ENCODE measurements around the gene AKT2.

Gene AKT2

GRCh38 chr19:40256512-40256911, 28.6 kb downstream of the AKT2 start:
- Histone ChIP-seq H3K9me3 (ENCODE audit: insufficient read depth, low read length) (no peaks in the 10 kb centered on the region), H4K20me1 (ENCODE audit: low read depth, low read length) (no peaks in the 10 kb centered on the region), H2AFZ (ENCODE audit: low read depth, low read length, severe bottlenecking) (no peak overlapping the region), H3K27me3 (ENCODE audit: low read length) (no peaks in the 10 kb centered on the region), H3K27ac (ENCODE audit: low read depth, low read length) (no peak overlapping the region), H3K9me2 (replicated peaks; ENCODE audit: insufficient read depth, low read length) (no peaks in the 10 kb centered on the region), H3K9ac (ENCODE audit: low read length) (no peak overlapping the region), H3K36me3 (ENCODE audit: low read length) (0 out of 2 replicates have a peak, but pooled peaks cover 2% of the 10 kb centered on the region), H3K4me2 (ENCODE audit: low read depth, low read length, poor library complexity, severe bottlenecking) (no peak overlapping the region), H3F3A (ENCODE audit: insufficient read depth) (no peaks in the 10 kb centered on the region), H3K79me2 (ENCODE audit: insufficient read depth, low read length) (peaks cover 35% of the 10 kb centered on the region), H3K4me3 (ENCODE audit: insufficient read depth, low read length, poor library complexity, severe bottlenecking) (no peak overlapping the region)
- no peak for TF ChIP-seq CTCF (IDR thresholded peaks at IDR 0.05; ENCODE audit: insufficient read depth, low read length, poor library complexity, severe bottlenecking)
- TF ChIP-seq EZH2phosphoT487 (conservative IDR thresholded peaks at IDR 0.05; ENCODE audit: low read length) = no peak

- TF ChIP-seq CTCF (IDR thresholded peaks at IDR 0.05; ENCODE audit: insufficient read depth, low read length, poor library complexity, severe bottlenecking) = no peak
- TF ChIP-seq EZH2phosphoT487 (conservative IDR thresholded peaks at IDR 0.05; ENCODE audit: low read length) = no peak
- no peak overlapping the region for H3K27ac ChIP-seq (ENCODE audit: low read depth, low read length)
Observed at GRCh38 chr19:40255619-40256166, 29.5 kb downstream of the AKT2 start.

GRCh38 chr19:40254714-40255418, 30.3 kb downstream of the AKT2 start:
- Histone ChIP-seq H3K36me3 (ENCODE audit: low read length) (0 out of 2 replicates have a peak, but pooled peaks cover 2% of the 10 kb centered on the region), H3K4me3 (ENCODE audit: insufficient read depth, low read length, poor library complexity, severe bottlenecking) (no peak overlapping the region), H4K20me1 (ENCODE audit: low read depth, low read length) (no peaks in the 10 kb centered on the region)

More at GRCh38 chr19:40255619-40256166, 29.5 kb downstream of the AKT2 start:
- Histone ChIP-seq H2AFZ (ENCODE audit: low read depth, low read length, severe bottlenecking) (no peak overlapping the region), H3K9me3 (ENCODE audit: insufficient read depth, low read length) (no peaks in the 10 kb centered on the region), H4K20me1 (ENCODE audit: low read depth, low read length) (no peaks in the 10 kb centered on the region), H3K27me3 (ENCODE audit: low read length) (no peaks in the 10 kb centered on the region), H3K79me2 (ENCODE audit: insufficient read depth, low read length) (peaks cover 32% of the 10 kb centered on the region), H3K4me3 (ENCODE audit: insufficient read depth, low read length, poor library complexity, severe bottlenecking) (no peak overlapping the region), H3K9me2 (replicated peaks; ENCODE audit: insufficient read depth, low read length) (no peaks in the 10 kb centered on the region), H3K4me2 (ENCODE audit: low read depth, low read length, poor library complexity, severe bottlenecking) (no peak overlapping the region), H3K36me3 (ENCODE audit: low read length) (0 out of 2 replicates have a peak, but pooled peaks cover 2% of the 10 kb centered on the region), H3F3A (ENCODE audit: insufficient read depth) (no peaks in the 10 kb centered on the region), H3K9ac (ENCODE audit: low read length) (no peak overlapping the region)

More at GRCh38 chr19:40254714-40255418, 30.3 kb downstream of the AKT2 start:
- no peak overlapping the region for H3K27ac ChIP-seq (ENCODE audit: low read depth, low read length)
- H3K27me3 ChIP-seq (ENCODE audit: low read length) = no peaks in the 10 kb centered on the region
- no peaks in the 10 kb centered on the region for H3K9me2 ChIP-seq (replicated peaks; ENCODE audit: insufficient read depth, low read length)
- no peaks in the 10 kb centered on the region for H3F3A ChIP-seq (ENCODE audit: insufficient read depth)
- no peak overlapping the region for H2AFZ ChIP-seq (ENCODE audit: low read depth, low read length, severe bottlenecking)
- peaks cover 27% of the 10 kb centered on the region for H3K79me2 ChIP-seq (ENCODE audit: insufficient read depth, low read length)
- no peak overlapping the region for H3K9ac ChIP-seq (ENCODE audit: low read length)
- no peaks in the 10 kb centered on the region for H3K9me3 ChIP-seq (ENCODE audit: insufficient read depth, low read length)
- no peak for TF ChIP-seq EZH2phosphoT487 (conservative IDR thresholded peaks at IDR 0.05; ENCODE audit: low read length)
- TF ChIP-seq CTCF (IDR thresholded peaks at IDR 0.05; ENCODE audit: insufficient read depth, low read length, poor library complexity, severe bottlenecking) = no peak
- H3K4me2 ChIP-seq (ENCODE audit: low read depth, low read length, poor library complexity, severe bottlenecking) = no peak overlapping the region

Measured in SU-DHL-6 (cell line).